Karpas-422 (cell line): ENCODE data around the gene OSTM1. TPM values are rescaled to one million over a fixed set of nuclear protein-coding genes. Genes with fewer than 3 reads are reported as not detected.

Experiments used
- DNase-seq: peaks from one replicate; pipeline ENCODE4 v3.0.0-alpha.2; 2015
- H2AFZ ChIP-seq: fragments of 200-600 bp; sonication (generic); 2 replicates; pipeline ENCODE4 v1.6.1; 2014; ENCODE audit warnings: antibody characterized with exemption, low read length, mixed read lengths
- H3K27ac ChIP-seq: fragments of 200-600 bp; sonication (generic); 2 replicates; pipeline ENCODE4 v1.5.1; 2014; ENCODE audit warnings: mild to moderate bottlenecking, low read length, moderate library complexity
- H3K27me3 ChIP-seq: fragments of 200-600 bp; sonication (generic); 2 replicates; pipeline ENCODE4 v1.6.1; 2014; ENCODE audit warnings: low read length, mixed read lengths
- H3K36me3 ChIP-seq: fragments of 200-600 bp; sonication (generic); 2 replicates; pipeline ENCODE4 v1.6.1; 2014; ENCODE audit warnings: low read length, mixed read lengths; ENCODE audit not compliant: insufficient read depth
- H3K4me1 ChIP-seq: fragments of 200-600 bp; sonication (generic); 2 replicates; pipeline ENCODE4 v1.6.1; 2014; ENCODE audit warnings: mild to moderate bottlenecking, low read length, mixed read lengths
- H3K4me2 ChIP-seq: fragments of 200-600 bp; sonication (generic); 2 replicates; pipeline ENCODE4 v1.6.1; 2014; ENCODE audit warnings: low read length, low read depth, mild to moderate bottlenecking; ENCODE audit not compliant: poor library complexity, severe bottlenecking
- H3K4me3 ChIP-seq: fragments of 200-600 bp; sonication (generic); 2 replicates; pipeline ENCODE4 v1.5.1; 2014; ENCODE audit warnings: mild to moderate bottlenecking, antibody characterized with exemption, low read length, mixed read lengths
- H3K79me2 ChIP-seq: fragments of 200-600 bp; sonication (generic); 2 replicates; pipeline ENCODE4 v1.6.1; 2014; ENCODE audit warnings: mild to moderate bottlenecking, low read length, mixed read lengths
- H3K9ac ChIP-seq: fragments of 200-600 bp; sonication (generic); 2 replicates; pipeline ENCODE4 v1.6.0; 2014; ENCODE audit warnings: low read length
- H3K9me2 ChIP-seq: fragments of 200-600 bp; sonication (generic), shearing (Covaris generic); replicated peaks from 2 replicates; pipeline ENCODE4 v1.6.0; 2014; ENCODE audit warnings: mild to moderate bottlenecking, low read length, moderate library complexity; ENCODE audit not compliant: insufficient read depth
- H3K9me3 ChIP-seq: fragments of 300-700, 200-600 bp; sonication (generic); 2 replicates; pipeline ENCODE4 v1.6.1; 2014; ENCODE audit warnings: low read length, mixed read lengths
- H4K20me1 ChIP-seq: fragments of 200-600 bp; sonication (generic); 2 replicates; pipeline ENCODE4 v1.6.1; 2014; ENCODE audit warnings: mild to moderate bottlenecking, antibody characterized with exemption, low read length, low read depth; ENCODE audit not compliant: insufficient read depth
- total RNA-seq: library from RNA; depleted of rRNA; stranded (reverse); fragments of >200 nt; shearing (Covaris generic); gene quantifications from 2 replicates; pipeline ENCODE4 v1.2.3, GENCODE V29; 2014; ENCODE audit warnings: low replicate concordance

Gene OSTM1
- total RNA-seq, 1 experiment from 2014 or later: 60.3 TPM

- H2AFZ ChIP-seq: no peak overlapping the region
- H3K4me2 ChIP-seq: no peak overlapping the region
- H3K36me3 ChIP-seq: no peaks in the 10 kb centered on the region
- H3K27me3 ChIP-seq: no peaks in the 10 kb centered on the region
- DNase-seq: no peak
- H3K9ac ChIP-seq: no peak overlapping the region
- no peaks in the 10 kb centered on the region for H4K20me1 ChIP-seq
- H3K27ac ChIP-seq: no peak overlapping the region
- no peak overlapping the region for H3K4me3 ChIP-seq
- no peaks in the 10 kb centered on the region for H3K4me1 ChIP-seq
- no peaks in the 10 kb centered on the region for H3K9me2 ChIP-seq
- no peaks in the 10 kb centered on the region for H3K79me2 ChIP-seq
- H3K9me3 ChIP-seq: no peaks in the 10 kb centered on the region
These were observed 8.8 kb upstream of the OSTM1 start for GRCh38 chr6:108083349-108083748.

- H3K9me3 ChIP-seq: no peaks in the 10 kb centered on the region
- H3K27me3 ChIP-seq: no peaks in the 10 kb centered on the region
- no peak for DNase-seq
- H2AFZ ChIP-seq: no peak overlapping the region
- no peaks in the 10 kb centered on the region for H3K4me1 ChIP-seq
- H3K4me3 ChIP-seq: no peak overlapping the region
- no peaks in the 10 kb centered on the region for H3K9me2 ChIP-seq
- H4K20me1 ChIP-seq: no peaks in the 10 kb centered on the region
- H3K4me2 ChIP-seq: no peak overlapping the region
- H3K9ac ChIP-seq: no peak overlapping the region
- no peaks in the 10 kb centered on the region for H3K79me2 ChIP-seq
- no peaks in the 10 kb centered on the region for H3K36me3 ChIP-seq
- H3K27ac ChIP-seq: no peak overlapping the region
These were observed 8.0 kb upstream of the OSTM1 start for GRCh38 chr6:108082539-108082938.

DNA sequence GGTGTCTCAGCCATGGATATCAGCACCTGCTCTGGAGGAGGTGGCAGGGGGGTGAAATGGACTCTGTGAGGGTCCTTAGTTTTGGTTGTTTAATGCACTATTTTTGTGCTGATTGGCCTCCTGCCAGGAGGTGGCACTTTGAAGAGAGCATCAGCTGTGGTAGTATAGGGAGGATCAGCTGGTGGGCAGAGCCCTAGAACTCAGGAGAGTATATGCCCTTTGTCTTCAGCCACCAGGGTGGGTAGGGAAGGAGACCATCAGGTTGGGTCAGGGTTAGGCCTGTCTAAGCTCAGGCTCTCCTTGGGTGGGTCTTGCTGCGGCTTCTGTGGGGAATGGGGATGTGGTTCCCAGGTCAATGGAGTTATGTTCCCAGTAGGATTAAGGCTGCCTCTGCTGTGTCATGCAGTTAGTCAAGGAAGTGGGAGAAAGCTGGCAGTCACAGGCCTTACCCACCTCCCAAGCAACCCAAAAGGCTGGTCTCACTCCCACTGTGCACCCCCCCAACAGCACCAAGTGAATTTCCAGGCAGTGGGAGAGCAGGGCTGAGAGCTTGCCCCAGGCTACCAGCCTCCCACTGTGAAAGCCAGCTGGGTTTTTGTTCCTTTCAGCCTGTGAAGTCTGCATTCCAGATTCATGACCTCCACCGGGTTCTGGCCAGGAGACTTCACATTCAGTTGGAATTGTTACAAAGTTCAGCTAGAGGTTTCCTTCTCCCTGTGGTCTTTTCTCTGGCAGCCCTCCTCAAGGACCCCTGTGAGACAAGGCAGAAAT, 5.7 kb upstream of the OSTM1 start:
- H3K9me3 ChIP-seq: no peaks in the 10 kb centered on the region
- no peaks in the 10 kb centered on the region for H3K79me2 ChIP-seq
- no peak for DNase-seq
- H3K36me3 ChIP-seq: no peaks in the 10 kb centered on the region
- H2AFZ ChIP-seq: no peak overlapping the region
- H3K9me2 ChIP-seq: no peaks in the 10 kb centered on the region
- no peak overlapping the region for H3K4me3 ChIP-seq
- no peak overlapping the region for H3K9ac ChIP-seq
- no peak overlapping the region for H3K27ac ChIP-seq
- no peak overlapping the region for H3K4me2 ChIP-seq
- H4K20me1 ChIP-seq: no peaks in the 10 kb centered on the region
- peaks cover 10% of the 10 kb centered on the region for H3K4me1 ChIP-seq
- H3K27me3 ChIP-seq: no peaks in the 10 kb centered on the region

GRCh38 chr6:108078191-108078590, 3.6 kb upstream of the OSTM1 start:
- Histone ChIP-seq H2AFZ (no peak overlapping the region), H3K27ac (no peak overlapping the region), H3K79me2 (peaks cover 13% of the 10 kb centered on the region), H3K9ac (no peak overlapping the region), H3K36me3 (no peaks in the 10 kb centered on the region), H3K27me3 (no peaks in the 10 kb centered on the region), H3K4me2 (no peak overlapping the region), H4K20me1 (no peaks in the 10 kb centered on the region; the same call in 1 of the 2 replicates), H3K4me1 (peaks cover 22% of the 10 kb centered on the region), H3K9me3 (no peaks in the 10 kb centered on the region), H3K9me2 (no peaks in the 10 kb centered on the region), H3K4me3 (no peak overlapping the region)
- no peak for DNase-seq

DNA sequence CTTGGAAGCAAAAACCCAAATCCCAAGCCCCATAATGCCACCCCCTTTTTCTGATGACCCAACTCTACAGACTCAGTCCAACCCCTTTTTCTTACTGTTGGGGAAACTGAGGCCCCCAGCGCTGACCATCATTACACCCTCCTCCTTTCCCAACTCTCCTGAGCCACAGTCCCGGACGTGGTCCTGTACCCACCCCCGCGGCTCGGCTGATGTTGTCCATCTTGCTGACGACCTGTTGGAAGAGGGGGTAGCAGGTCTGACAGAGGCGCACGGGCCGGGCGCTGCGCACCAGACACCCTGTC, 533 bp downstream of the OSTM1 start:
- peak overlapping the region; percentile 100 for H3K4me3 ChIP-seq
- H4K20me1 ChIP-seq: no peaks in the 10 kb centered on the region; the same call in 1 of the 2 replicates
- no peaks in the 10 kb centered on the region for H3K9me3 ChIP-seq
- H3K36me3 ChIP-seq: peaks cover 5% of the 10 kb centered on the region; the same call in 1 of the 2 replicates
- no peak overlapping the region for H3K27ac ChIP-seq
- H3K9ac ChIP-seq: peak overlapping the region; percentile 99
- DNase-seq: no peak
- H2AFZ ChIP-seq: peak overlapping the region; percentile 93
- peaks cover 26% of the 10 kb centered on the region for H3K4me1 ChIP-seq
- no peaks in the 10 kb centered on the region for H3K9me2 ChIP-seq
- peaks cover 34% of the 10 kb centered on the region for H3K79me2 ChIP-seq
- H3K27me3 ChIP-seq: no peaks in the 10 kb centered on the region
- peak overlapping the region; percentile 83 for H3K4me2 ChIP-seq

- Histone ChIP-seq H4K20me1 (no peaks in the 10 kb centered on the region; the same call in 1 of the 2 replicates), H3K79me2 (peaks cover 49% of the 10 kb centered on the region), H3K36me3 (peaks cover 5% of the 10 kb centered on the region; the same call in 1 of the 2 replicates), H3K9ac (no peak overlapping the region), H3K27me3 (no peaks in the 10 kb centered on the region), H3K27ac (no peak overlapping the region), H3K9me2 (no peaks in the 10 kb centered on the region), H3K9me3 (no peaks in the 10 kb centered on the region), H3K4me3 (no peak overlapping the region), H3K4me1 (peaks cover 21% of the 10 kb centered on the region), H2AFZ (no peak overlapping the region), H3K4me2 (no peak overlapping the region)
- DNase-seq: no peak
These were observed 2.7 kb downstream of the OSTM1 start for GRCh38 chr6:108071736-108072276.

- Histone ChIP-seq H2AFZ (no peak overlapping the region), H3K27me3 (no peaks in the 10 kb centered on the region), H3K36me3 (peaks cover 9% of the 10 kb centered on the region), H3K9me3 (no peaks in the 10 kb centered on the region), H3K4me2 (no peak overlapping the region), H4K20me1 (no peaks in the 10 kb centered on the region), H3K27ac (no peak overlapping the region), H3K79me2 (peaks cover 51% of the 10 kb centered on the region), H3K4me1 (peaks cover 17% of the 10 kb centered on the region), H3K4me3 (no peak overlapping the region), H3K9ac (no peak overlapping the region), H3K9me2 (no peaks in the 10 kb centered on the region)
- no peak for DNase-seq
These were observed 5.9 kb downstream of the OSTM1 start for GRCh38 chr6:108068618-108069017.

GRCh38 chr6:108068182-108068581, 6.4 kb downstream of the OSTM1 start:
- Histone ChIP-seq H3K79me2 (peaks cover 48% of the 10 kb centered on the region), H3K9me2 (no peaks in the 10 kb centered on the region), H2AFZ (no peak overlapping the region), H3K4me3 (no peak overlapping the region), H3K27ac (no peak overlapping the region), H3K36me3 (peaks cover 11% of the 10 kb centered on the region), H3K9ac (no peak overlapping the region), H4K20me1 (no peaks in the 10 kb centered on the region), H3K4me1 (peaks cover 13% of the 10 kb centered on the region), H3K4me2 (no peak overlapping the region), H3K27me3 (no peaks in the 10 kb centered on the region), H3K9me3 (no peaks in the 10 kb centered on the region)
- no peak for DNase-seq
